SKM-1 treated with dmso at 0.1 percent for 144 hours (cell line): ENCODE data around the gene FXYD6.

Source experiments
- DNase-seq: peaks from one replicate; lab custom pipeline; 2025; ENCODE audit not compliant: unreplicated experiment; lab: John Stamatoyannopoulos, UW

Gene FXYD6

DNA sequence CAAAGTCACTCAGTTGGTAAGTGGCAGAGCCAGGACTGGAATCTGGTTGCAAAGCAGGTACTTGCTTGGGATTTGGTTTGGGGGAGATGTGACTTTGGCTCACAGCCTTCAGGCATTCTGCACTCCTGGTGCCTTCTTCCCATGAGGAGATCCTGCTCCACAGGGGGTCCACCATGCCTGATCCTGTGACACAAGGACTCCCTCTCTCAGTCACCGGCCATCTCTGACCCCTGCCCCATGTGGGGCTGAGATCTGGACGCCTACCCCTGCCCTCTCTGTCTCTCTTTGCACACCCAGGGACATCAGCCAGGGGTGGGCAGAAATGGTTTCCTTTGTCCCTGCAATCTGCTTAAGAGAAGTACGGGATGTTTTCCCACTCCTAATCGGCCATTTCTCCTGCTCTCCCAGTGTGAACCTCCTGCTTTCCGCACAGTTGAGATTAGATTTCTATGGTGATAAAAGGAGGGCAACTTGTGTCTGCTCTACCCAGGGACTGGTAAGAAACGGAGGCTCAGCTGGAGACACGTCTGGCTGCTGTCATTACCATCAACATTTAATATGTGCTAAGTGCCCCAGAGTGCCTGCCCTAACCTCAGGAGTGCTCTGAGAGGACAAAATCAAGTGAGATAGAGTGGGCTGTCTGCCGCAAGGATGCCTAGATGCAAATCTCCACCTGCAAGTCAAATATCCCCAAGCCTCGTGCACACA, 11.1 kb upstream of the FXYD6 start:
- no peak for DNase-seq

DNA sequence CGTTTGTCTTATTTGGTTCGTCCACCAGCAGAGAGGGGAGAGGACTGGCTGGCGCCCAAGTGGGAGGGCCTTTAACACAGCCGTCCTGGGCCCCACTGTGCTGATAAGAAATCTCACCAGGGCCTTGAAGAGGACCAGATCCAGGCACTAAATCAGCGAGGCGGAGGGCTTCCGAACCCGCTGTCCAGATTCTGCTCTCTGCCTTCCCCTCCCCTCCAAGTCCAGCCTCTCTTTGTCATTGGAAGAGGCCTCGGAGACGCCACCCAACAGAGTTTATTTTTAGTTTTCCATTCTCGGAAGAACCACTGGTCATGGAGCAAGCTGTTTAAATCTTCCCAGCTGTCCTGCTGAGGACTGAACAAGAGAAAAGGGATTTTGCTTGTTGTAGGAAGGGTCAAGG, 9.3 kb upstream of the FXYD6 start:
- DNase-seq = no peak

DNA sequence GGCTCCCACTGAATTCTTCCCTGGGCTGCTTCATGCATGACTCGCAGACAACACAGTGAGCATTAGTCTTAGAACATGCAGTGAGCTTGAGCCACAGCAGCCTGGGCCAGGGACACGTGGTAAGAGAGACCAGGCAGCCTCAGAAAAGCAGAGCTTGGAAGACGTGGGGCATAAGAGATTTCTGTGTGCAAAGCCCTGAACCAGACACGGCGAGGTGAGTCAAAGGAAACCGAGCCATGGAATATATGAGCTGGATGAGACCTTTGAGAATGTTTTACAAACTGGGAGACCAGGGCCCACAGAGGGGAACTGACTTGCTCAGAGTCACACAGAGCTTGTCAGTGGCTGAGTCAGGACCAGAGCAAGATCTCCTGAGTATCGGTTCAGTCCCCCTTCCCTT, 8.5 kb upstream of the FXYD6 start:
- DNase-seq = no peak

DNA sequence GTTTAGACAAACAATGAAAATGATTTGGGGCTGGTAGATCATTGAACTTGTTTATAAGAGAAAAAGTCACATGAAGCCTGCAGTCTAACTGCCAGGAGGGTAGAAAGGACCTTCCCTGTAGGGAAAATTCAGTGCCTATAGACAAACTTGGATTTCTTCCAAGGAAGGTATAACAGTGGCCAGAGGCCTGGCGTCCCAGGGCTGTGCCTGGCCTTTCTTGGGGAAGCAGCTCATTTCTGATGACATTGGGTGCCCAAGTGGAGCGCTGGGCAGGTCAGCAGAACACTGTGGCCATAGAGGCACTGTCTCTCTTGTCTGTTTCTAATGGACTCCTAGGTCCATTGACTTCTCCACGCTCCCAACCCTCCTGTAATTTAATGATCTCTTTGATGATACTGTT, 6.6 kb upstream of the FXYD6 start:
- no peak for DNase-seq

DNA sequence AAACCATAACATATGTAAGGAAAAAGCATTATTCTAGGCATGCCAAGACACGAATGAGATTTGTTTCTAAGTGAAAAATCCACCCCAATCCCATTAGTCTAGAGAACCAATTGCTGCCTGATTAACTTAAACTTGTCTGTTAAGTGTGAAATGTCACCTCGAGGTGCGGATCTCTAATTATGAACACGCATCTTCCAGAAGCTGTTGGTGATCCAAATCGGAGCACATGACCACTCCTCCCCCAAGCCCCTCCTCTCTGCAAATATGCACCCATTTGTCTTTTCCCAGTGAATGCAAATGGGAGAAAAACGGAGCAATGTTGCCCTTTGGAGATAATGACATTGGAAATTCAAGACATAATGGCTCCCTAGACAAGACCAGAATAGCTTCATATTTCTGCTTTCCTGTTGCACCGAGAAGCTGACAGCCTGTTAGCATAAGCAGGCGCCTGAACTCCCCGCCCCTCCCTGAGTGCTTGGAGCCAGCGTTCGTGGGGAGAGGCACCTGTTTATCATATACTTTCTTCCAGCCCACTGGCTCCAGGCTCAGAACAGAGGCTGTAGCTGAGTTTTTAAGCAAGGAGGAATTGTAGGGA, 6.0 kb upstream of the FXYD6 start:
- DNase-seq = no peak

DNA sequence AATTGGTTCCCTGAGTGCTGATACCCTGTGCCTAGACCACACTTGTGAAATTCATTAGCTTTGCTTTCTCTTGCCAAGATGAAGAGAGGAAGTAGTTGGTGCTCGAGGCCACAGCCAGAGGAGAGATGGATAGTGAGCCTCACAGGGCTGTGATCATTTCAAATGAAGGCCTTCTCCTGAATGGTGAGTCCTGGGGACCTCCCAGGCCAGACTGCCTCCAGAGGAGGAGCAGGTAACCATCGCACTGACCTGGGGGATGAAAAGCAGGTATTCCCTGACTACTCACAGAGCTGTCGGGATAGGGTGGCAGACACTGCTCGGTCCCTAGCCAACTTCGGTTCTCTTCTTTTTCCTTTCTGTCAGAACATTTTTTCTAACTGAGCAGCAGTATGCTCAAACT, 4.8 kb upstream of the FXYD6 start:
- DNase-seq = peak; percentile 17

DNA sequence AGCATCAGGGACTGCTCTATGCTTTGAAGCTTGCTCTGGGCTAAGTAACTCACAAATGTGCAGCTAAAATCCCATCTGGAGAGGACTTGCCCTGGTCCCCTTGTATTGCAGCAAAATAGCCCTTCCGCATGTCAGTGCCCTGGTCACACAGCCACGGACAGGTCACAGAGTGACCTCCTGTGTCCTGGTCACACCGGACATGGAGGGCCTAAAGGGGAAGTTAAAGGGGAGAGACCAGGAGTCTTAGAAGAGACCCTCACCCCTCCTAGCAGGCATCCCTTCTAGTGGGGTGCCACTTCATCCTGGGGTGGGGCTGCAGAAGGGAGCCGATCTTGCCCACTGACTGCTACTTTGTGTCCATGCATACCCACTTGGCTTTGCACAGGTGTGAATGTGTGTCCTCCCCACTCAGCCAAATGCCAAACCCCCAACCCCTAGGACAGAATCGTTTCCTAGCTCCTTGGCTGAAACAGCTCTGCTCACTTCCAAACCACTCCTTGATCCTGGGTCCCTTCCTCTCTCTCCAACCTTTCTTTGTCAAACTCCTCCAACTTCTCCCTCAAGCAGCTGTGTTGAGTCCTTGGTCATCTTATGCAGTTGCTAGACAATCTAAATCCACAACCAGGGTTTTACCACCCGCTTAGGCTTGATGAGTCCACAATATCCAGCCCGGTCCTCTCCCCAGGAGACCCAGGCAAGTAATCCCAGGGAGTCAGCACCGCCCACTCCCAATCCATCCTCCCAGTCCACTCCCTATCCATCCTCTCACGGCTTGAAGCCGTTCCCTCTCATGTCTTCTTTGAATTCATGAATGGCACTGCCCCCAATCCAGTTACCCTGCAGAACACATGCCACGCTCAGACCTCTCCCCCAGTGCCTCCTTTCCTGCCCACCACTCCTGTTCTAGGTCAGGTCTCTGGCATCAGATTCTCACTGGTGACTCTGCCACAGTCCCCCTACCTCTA, 3.3 kb upstream of the FXYD6 start:
- no peak for DNase-seq

DNA sequence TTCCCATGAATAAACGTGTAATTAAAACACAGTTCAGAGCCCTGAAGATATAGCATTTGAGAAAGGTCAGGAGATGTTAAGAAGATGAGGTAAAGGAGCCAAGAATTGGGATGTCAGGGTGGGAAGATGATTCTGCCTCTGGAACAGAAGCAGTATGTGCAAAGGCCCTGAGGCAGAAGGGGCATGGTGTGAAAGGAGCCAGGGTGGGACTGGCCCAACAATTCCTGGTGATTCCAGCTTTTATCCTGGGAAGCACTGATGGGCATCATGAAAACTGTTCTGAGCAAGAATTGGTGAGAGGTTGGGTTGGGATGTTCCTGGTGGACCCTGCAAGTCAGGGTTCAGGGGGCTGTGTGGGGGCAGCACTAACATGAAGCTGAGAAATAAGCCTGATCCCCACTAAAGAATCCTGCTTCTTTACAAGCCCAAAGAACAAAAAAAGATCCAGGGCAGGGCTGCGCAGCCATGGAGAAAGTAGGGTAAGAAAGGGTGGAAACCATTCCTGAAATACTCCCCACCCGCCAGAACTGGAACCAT, 2.5 kb upstream of the FXYD6 start:
- DNase-seq = no peak

DNA sequence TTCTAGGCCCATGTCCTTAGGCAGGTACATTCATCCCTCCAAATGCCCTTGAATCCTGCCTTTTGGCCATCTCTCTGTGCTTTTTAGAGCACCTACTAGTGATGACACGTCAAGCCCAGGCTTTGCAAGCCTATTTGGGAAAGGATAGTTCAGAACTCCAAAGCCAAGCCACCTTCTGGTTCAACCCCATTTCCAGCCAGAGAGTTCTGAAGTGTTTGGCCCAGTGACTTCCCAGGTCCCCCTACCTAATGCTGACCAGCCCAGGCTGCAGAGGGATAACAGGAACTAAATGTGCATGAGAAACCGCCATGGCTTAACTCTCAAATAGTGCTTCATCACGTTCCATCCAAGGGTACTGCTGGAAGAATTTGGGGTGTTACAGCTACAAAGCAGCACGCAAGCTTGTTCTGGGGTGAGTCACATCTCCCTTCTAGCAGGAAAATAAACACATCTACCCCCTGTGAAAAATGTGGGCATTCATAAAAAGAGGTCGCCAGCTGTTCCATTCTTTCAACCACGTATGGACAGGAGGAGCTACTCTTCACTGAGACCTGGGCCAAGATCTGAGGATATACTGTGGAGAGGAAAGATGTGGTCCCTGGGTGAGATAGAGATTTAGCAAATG, 2.0 kb upstream of the FXYD6 start:
- DNase-seq = no peak

DNA sequence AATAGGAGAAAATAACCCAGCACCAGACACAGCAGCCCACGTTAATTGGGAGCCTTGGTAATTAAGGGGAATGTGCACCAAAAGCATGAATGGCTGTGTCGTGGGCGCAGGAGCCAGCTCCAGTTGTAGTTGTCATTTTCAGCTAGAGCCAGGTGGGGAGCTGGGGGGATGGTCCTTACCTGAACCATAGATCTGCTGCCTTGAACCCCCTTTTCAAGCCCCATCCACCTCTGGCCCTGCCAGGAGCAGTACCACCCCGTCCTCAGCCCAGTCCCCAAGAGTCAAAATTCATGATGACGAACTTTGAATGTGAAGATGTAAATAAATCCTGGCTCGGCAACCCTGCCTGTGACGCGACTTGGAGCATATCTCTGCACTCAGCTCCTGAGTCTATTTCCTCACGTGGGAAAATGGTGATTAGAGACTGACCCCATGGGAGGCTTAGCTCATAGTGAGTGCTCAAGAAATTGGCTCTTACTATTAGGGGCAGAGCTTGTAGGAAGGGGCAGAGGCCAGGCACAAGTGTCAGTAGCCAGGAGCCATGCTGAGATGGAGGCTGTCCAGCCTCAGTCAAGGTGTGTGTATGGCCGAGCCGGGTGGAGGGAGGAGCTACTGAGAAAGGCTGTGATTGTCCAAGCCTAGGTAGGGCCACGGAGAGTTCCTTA, 794 bp upstream of the FXYD6 start:
- DNase-seq = no peak

DNA sequence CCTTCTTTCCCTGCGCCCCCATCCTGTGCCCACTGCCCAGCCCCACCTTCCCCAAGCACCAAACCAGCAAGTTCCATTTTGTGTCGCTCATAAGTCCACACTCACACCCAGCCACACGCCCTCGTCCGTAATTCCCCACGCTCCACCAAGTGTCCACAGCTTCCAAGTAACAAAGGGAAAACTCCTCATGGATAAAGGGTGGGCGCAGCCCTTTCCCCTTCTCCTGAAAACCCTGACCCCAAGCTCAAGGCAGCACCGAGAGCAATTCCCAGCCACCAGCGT, 458 bp downstream of the FXYD6 start:
- no peak for DNase-seq

DNA sequence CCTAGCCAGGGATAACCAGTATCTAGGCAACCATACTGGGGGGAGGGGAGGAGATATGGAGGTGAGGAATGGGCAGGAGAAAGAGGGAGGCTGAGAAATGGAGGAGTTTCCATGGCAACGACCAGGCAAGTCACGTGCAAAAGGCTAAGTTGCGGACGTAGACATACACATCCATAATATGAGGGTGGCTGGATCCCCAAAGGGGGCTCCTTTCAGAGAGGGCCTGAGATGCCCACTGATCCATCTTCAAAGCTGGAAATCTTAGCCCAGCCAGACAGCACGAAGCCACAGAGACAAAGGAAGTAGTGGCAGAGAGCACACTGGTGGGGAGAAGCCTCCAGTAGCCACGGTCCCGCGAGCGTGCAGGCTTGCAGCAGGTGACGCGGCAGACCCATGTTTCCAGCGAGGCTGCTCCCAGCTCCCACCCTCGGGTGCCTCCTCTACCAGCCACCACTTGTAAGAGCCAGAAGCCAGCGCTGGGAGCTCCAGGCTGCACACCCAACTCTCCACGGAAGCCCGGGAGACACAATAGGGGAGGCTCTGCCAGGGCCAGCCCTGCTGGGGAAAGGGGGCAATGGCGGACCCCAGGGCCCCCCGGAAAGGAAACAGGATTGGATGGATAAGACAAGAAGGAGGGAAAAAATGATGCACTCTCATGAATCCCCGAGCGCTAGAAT, 938 bp downstream of the FXYD6 start:
- DNase-seq = no peak

DNA sequence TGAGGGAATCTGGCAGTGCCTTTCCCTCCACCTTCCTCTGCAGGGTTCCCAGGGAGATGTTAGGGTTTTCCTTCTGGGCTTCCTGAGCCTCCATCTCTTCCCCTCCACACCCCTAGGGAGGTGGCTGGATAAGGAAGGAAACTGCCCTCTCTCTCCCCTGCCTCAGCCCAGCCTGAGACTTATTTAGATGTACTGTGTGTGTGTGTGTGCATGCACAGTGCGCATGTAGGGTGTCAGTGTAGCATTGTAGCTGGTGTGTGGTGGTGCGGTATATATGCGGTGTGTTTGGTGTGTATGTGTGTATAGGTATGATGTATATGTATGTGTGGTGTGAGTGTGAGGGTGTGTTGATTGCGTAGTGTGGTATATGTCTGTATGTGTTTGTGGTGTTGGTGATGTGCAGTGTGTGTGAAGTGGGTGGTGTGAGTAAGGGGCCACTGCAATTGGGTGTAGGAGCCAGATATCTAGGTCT, 1.5 kb downstream of the FXYD6 start:
- no peak for DNase-seq

DNA sequence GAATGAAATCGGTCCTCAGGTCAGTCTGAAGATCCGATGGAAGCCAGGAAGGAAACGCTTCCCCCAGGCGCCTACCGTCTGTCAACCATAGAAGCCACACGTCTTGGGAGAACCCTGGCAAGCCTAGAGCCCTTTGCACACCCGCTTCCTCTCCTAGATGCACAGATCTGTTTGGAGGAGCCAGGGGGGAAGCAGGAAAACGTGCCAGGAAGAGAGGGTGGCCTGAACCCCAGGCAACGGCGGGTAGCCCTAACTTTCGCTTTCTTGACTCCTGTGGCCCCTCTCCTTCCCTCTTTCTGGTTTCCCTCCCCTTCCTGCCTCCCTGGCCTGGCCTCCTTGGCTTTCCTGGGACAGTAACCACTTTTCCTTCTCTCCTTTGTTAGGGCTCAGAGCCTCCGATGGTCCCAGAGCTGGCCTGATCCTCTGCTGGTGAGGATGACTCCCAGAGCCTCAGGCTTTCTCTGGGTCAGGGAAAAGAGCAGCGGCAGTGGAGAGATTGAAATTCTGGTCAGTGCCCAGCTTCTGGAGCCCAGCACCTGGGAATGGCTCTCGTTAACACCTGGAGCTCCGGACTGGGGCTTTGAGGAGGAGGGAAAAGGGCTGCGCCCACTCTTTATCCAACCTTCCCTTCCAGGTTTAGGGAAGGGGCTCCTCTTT, 2.1 kb downstream of the FXYD6 start:
- no peak for DNase-seq

DNA sequence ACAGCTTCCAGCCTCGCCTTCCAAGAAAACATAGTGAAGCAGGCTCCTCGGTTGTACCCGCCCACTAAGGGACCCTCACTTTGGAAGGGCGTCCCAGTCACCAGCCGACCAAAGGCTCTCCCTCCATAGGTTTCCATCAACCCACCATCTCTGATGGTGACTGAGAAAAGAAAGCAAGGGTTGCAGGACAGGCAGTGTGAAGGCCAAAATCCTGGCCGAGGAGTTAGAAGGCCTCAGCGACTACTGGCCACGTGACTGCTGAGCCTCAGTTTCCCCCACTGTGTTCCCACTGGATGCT, 2.7 kb downstream of the FXYD6 start:
- DNase-seq = no peak

DNA sequence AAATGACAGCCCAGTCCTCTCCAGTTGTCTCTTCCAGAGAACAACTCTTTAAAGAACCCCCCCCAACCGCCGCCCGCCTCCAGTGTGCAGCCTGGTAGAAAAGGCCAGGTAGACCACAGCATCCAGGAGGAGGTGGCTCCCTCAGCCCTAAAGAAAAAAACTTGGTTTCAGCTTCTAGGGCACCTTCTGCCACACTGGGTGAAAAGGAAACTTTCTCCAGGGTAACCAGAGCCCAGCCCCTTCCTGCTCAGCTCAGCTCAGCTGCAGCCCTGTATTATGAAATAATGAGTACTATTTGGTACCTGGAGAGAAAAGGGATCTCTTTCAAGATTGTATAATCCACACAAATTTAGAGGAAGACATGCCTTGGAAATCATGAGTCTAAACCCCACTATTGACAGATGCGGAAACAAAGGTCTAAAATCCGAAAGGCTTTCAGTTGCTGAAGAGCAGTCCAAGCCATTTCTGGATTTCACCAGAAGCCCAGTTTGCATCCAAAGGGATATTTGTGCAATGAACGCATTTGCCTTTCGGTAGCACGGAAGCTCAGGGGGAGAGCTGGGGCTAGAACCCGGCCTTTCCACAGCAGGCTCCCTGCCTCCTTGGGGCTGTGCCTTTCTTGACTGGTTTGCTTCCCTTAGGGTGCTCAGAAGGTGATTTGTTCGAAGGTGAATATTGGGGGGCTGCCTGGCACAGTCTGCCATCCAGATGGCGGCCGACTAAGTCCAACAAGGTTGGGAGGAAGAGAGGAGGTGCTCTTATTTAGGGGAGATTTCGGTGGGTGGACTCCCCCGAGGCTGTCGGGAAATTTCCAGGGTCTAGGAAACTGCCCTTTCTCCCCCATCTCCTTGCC, 3.3 kb downstream of the FXYD6 start:
- DNase-seq = peak; percentile 18

DNA sequence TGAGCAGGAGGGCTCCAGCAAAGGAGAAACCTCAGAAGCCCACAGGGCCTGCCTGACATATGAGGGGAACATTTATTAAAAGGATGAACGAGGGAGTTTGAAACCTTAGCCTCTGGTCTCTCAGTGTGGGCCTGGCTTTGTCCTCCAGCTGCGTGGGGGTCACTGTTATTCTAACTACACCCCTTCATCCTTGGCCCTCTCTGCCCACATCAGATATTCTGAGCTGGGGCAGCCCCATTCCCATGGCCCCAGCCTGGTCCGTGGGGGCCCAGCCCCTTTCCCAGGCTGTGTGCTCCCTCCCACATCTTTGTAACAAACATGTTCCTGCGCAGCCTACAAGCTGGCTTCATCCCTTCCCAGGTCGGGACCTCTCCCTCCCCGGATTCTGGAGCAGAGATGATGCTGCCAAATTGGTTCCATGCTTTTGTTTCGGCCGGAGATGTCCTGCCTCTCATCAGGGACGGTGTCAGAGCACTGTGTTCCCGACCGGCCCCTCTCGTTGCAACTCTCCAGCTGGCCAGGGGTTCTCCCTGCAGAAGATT, 4.0 kb downstream of the FXYD6 start:
- no peak for DNase-seq

DNA sequence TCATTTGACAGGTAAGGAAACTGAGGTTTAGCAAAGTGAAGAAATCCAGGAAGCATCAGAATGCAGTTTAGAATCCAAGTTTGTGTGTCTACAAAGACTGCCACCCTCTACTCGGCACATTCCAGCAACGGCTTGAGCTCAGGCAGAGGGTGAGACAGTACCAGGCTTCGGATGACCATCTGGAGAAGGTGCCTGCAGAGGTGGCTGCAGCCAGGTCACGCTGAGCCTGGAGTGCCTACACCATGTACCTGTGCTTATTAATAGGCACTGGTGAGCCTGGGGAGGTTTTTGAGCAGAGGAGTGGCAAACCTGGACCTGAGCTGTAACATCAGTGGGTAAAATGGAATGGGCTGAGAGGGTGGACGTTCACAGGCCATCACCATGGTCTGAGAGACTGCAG, 4.7 kb downstream of the FXYD6 start:
- DNase-seq = no peak

DNA sequence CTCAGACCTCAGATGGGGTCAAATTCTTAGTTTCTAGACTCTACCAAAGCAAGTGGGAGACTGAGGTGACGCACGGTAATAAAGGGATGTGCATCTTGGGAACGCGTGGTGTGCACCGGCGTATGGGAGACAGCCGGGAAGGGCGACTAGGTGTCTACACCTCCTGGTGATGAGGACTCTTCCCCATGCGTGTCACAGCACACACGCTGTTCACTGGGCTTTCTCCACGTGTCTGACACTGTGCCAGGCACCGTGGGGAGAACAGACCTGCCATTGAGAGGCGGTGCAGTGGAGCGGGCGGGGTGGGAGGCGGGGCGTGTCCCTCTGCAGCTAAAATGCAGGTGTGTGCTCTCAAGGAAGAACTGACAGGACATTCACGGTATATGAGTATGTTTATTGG, 5.3 kb downstream of the FXYD6 start:
- DNase-seq = no peak
